Testis (tissue), 3 donors: ENCODE results near the gene PEX16. TPM values are rescaled to one million over a fixed set of nuclear protein-coding genes. Genes with fewer than 3 reads are reported as not detected.
"Not testable (repeated sequence)": the region's sequence is repeated elsewhere in the genome, so short reads cannot be mapped to it uniquely, and the experiment has no call there.

ENCODE experiments used
- DNase-seq: peaks from one replicate; pipeline ENCODE4 v3.0.0-alpha.2; 2019
- H3K27ac ChIP-seq, 2 donors: fragments of 200-600 bp; sonication (generic); one replicate each; pipeline ENCODE4 v1.5.1; 2019
- H3K27me3 ChIP-seq: fragments of 200-600 bp; sonication (generic); one replicate; pipeline ENCODE4 v1.5.1; 2019
- H3K36me3 ChIP-seq: fragments of 200-600 bp; sonication (generic); one replicate; pipeline ENCODE4 v1.5.1; 2017; ENCODE audit warnings: low read depth; ENCODE audit errors: missing control alignments
- H3K4me1 ChIP-seq: fragments of 200-600 bp; sonication (generic); one replicate; pipeline ENCODE4 v1.5.1; 2019
- H3K4me3 ChIP-seq, 2 donors: fragments of 200-600 bp; sonication (generic); one replicate each; pipeline ENCODE4 v1.5.1; 2017 to 2019
- H3K9me3 ChIP-seq: fragments of 200-600 bp; sonication (generic); one replicate; pipeline ENCODE4 v1.5.1; 2017
- POLR2A ChIP-seq: fragments of 450-650 bp; IDR thresholded peaks from one replicate; pipeline ENCODE4 v1.6.1; 2017; ENCODE audit warnings: antibody characterized with exemption, mild to moderate bottlenecking, moderate library complexity
- WGBS, 2 donors: methylation state at CpG; one replicate each; pipeline ENCODE4 v1.1.5; 2018; 5-methylcytosine and 5-hydroxymethylcytosine counted together
- intact Hi-C: fragments of 100-400 bp; cut with DNase I; formaldehyde crosslinking; loops from one replicate; pipeline ENCODE4 v1.15.1; 2023; ENCODE audit warnings: low total_unique reads
- polyA plus RNA-seq: library from polyadenylated mRNA; stranded (reverse); fragments of 350-450 nt; fragmentation: Illumina TruSeq; extraction: RNeasy Lipid Tissue Mini Kit (QIAGEN cat#74804); gene quantifications from one replicate; pipeline ENCODE4 v1.2.3, GENCODE V29; 2014; ENCODE audit warnings: low read depth, low replicate concordance; ENCODE audit not compliant: insufficient read depth
- total RNA-seq, 2 donors: library from RNA; depleted of rRNA; stranded (reverse); fragments of >200 nt; gene quantifications; one replicate each; pipeline ENCODE4 v1.2.3, GENCODE V29; 2016
- TF ChIP-seq, protein P1 (sequence below), 3 experiments: fragments of 450-650 bp in 2 of 3; fragments of 200-600 bp in 1 of 3; sonication (generic) in 1 of 3; IDR thresholded peaks; one replicate each; pipeline ENCODE4 v1.5.1; 2016 to 2019; ENCODE audit warnings: antibody characterized with exemption in 3 of 3, mild to moderate bottlenecking in 2 of 3, moderate library complexity in 1 of 3

The PEX16 gene
- total and polyA plus RNA-seq, 3 donors from 2014 or later: 40.2 to 42.0 (median 41.4) TPM

DNA sequence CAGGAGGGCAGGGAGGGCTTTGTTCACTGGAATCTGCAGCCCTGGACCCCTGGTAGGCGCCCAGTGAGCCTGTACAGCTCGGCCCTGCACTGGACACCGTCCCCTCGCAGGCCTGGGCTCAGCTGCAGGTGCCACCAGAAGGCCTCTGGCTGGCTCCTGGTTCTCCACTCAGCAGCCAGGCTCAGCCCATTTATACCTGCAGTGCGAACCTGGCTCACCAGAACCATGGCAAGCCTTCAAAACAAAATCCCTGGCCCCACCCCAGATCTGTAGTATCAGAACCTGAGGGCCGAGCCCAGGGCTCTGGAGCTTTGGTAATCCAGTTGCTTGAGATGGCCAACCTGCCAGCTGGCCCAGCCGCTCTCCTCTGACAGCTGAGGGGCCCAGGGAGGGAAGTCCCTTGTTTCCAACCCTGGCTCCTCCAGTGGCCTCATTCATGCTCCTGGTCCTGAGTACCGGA lies 9.7 kb downstream of the PEX16 start:
- Histone ChIP-seq H3K4me1 (no peaks in the 10 kb centered on the region), H3K27ac (no peak overlapping the region), H3K27me3 (no peaks in the 10 kb centered on the region), H3K9me3 (no peaks in the 10 kb centered on the region), H3K4me3 (no peak overlapping the region), H3K36me3 (no peaks in the 10 kb centered on the region)
- DNase-seq: no peak
- WGBS, 2 donors: 81 to 82% methylated on average over 6 to 8 of the region's 8 CpGs
- no peak for TF ChIP-seq POLR2A
- TF ChIP-seq, protein P1, sequence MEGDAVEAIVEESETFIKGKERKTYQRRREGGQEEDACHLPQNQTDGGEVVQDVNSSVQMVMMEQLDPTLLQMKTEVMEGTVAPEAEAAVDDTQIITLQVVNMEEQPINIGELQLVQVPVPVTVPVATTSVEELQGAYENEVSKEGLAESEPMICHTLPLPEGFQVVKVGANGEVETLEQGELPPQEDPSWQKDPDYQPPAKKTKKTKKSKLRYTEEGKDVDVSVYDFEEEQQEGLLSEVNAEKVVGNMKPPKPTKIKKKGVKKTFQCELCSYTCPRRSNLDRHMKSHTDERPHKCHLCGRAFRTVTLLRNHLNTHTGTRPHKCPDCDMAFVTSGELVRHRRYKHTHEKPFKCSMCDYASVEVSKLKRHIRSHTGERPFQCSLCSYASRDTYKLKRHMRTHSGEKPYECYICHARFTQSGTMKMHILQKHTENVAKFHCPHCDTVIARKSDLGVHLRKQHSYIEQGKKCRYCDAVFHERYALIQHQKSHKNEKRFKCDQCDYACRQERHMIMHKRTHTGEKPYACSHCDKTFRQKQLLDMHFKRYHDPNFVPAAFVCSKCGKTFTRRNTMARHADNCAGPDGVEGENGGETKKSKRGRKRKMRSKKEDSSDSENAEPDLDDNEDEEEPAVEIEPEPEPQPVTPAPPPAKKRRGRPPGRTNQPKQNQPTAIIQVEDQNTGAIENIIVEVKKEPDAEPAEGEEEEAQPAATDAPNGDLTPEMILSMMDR (IDR thresholded peaks at IDR 0.05): no peak
- intact Hi-C loops: no loop called here

- no peak for DNase-seq
- Histone ChIP-seq H3K4me3 (no peak within 1 kb of the TSS), H3K4me1 (no peaks in the 10 kb centered on the region), H3K9me3 (no peaks in the 10 kb centered on the region), H3K27me3 (no peaks in the 10 kb centered on the region), H3K36me3 (no peaks in the 10 kb centered on the region), H3K27ac (no peak within 1 kb of the TSS)
- intact Hi-C loops: no loop called here
- no peak for TF ChIP-seq POLR2A
- TF ChIP-seq, protein P1 (IDR thresholded peaks at IDR 0.05): no peak
- WGBS, 2 donors: 71 to 80% methylated on average over 8 to 16 of the region's 18 CpGs
These were observed 10.6 kb downstream of the PEX16 start, which contains the start of gene FREY1 for GRCh38 chr11:45906965-45907611. Gene FREY1 (minus strand): TSS chr11:45907271. CDS start chr11:45907245, 26 bp downstream.

DNA sequence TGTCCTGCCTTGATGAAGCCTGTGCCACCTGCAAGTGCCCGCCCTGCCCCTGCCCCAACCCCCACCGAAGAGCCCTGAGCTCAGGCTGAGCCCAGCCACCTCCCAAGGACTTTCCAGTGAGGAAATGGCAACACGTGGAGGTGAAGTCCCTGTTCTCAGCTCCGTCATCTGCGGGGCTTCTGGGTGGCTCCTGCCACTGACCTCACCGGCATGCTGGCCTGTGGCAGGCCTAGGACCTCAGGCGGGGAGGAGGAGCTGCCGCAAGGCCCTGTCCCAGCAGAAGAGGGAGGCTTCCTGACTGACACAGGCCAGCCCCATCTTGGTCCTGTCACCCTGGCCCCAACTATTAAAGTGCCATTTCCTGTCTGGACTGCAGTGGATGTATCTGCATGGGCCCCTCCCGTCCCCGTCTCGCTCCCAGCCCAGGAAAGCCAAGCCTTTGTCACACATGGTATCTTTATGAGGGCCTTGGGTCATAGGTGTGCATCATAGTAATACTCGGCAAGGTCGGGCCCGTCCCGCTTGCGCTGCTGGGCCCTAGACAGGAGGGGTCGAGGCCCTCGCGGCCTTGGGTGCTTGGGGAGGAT lies 11.5 kb downstream of the PEX16 start:
- Histone ChIP-seq H3K4me1 (peaks cover 1% of the 10 kb centered on the region), H3K9me3 (no peaks in the 10 kb centered on the region), H3K4me3 (no peak overlapping the region), H3K27ac (no peak overlapping the region), H3K27me3 (no peaks in the 10 kb centered on the region), H3K36me3 (no peaks in the 10 kb centered on the region)
- no peak for TF ChIP-seq POLR2A
- TF ChIP-seq, protein P1 (IDR thresholded peaks at IDR 0.05): no peak
- intact Hi-C loops: no loop called here
- no peak for DNase-seq
- 85 to 86% methylated on average over 11 to 19 of the region's 19 CpGs for WGBS, 2 donors

- H3K9me3 ChIP-seq, H3K27ac ChIP-seq, H3K4me3 ChIP-seq, H3K27me3 ChIP-seq, H3K4me1 ChIP-seq, H3K36me3 ChIP-seq, DNase-seq, intact Hi-C loops: not testable (repeated sequence)
- 54 to 87% methylated on average over 4 to 6 of the region's 6 CpGs for WGBS, 2 donors
These were observed 12.1 kb downstream of the PEX16 start for GRCh38 chr11:45905576-45905975.

DNA sequence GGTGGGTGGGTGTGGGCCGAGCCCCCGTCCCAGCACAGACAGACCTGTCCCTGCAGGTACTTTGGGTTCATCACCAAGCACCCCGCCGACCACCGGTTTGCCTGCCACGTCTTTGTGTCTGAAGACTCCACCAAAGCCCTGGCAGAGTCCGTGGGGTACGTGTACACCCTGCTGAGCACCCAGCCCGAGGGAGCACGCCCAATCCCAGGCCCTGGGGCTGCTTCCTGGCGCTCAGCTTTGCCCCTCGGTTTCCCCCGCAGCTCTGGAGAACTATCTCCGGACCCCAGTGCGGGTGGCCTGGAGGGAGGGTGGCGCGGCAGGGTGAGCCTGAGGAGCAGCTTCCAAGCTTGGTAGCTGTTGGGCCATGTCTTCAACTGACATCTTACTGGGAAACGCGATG lies 12.6 kb downstream of the PEX16 start:
- peaks cover 8% of the 10 kb centered on the region for H3K4me1 ChIP-seq
- no peaks in the 10 kb centered on the region for H3K36me3 ChIP-seq
- no peak for DNase-seq
- H3K27ac ChIP-seq: no peak overlapping the region
- intact Hi-C loops: no loop called here
- WGBS, 2 donors: 93 to 95% methylated on average over 13 to 19 of the region's 19 CpGs
- H3K4me3 ChIP-seq: no peak overlapping the region
- TF ChIP-seq POLR2A: no peak
- TF ChIP-seq, protein P1 (IDR thresholded peaks at IDR 0.05): no peak
- H3K9me3 ChIP-seq: no peaks in the 10 kb centered on the region
- no peaks in the 10 kb centered on the region for H3K27me3 ChIP-seq
